AG10803 (cell line): Measurements from ENCODE around the gene CPZ.

Experiments
- DNase-seq: peaks from one replicate; pipeline ENCODE4 v3.0.0; 2010; ENCODE audit warnings: low read depth
- H3K4me3 ChIP-seq: 2 replicates; pipeline ENCODE4 v1.5.1; 2011; ENCODE audit warnings: mild to moderate bottlenecking, low read length, control low read depth
- CTCF ChIP-seq: conservative IDR thresholded peaks from 2 replicates; pipeline ENCODE4 v1.5.1; 2011; ENCODE audit warnings: mild to moderate bottlenecking, low read length, control low read depth, inconsistent platforms

Gene CPZ

GRCh38 chr4:8601086-8601485 is 8.5 kb downstream of the CPZ start:
- DNase-seq = no peak
- no peak overlapping the region for H3K4me3 ChIP-seq
- TF ChIP-seq CTCF = no peak

GRCh38 chr4:8601556-8601955 is 9.0 kb downstream of the CPZ start:
- TF ChIP-seq CTCF = no peak
- H3K4me3 ChIP-seq = no peak overlapping the region
- no peak for DNase-seq

- DNase-seq = no peak
Measured at GRCh38 chr4:8602686-8603430, 10.3 kb downstream of the CPZ start.

GRCh38 chr4:8603931-8604330 is 11.4 kb downstream of the CPZ start:
- no peak for TF ChIP-seq CTCF
- DNase-seq = no peak
- H3K4me3 ChIP-seq = no peak overlapping the region

More at GRCh38 chr4:8602686-8603430, 10.3 kb downstream of the CPZ start:
- TF ChIP-seq CTCF = no peak
- H3K4me3 ChIP-seq = no peak overlapping the region

GRCh38 chr4:8605289-8605688 is 12.7 kb downstream of the CPZ start:
- no peak for DNase-seq
- no peak for TF ChIP-seq CTCF
- no peak overlapping the region for H3K4me3 ChIP-seq

GRCh38 chr4:8606476-8606875 is 13.9 kb downstream of the CPZ start:
- H3K4me3 ChIP-seq = no peak overlapping the region
- DNase-seq = no peak
- no peak for TF ChIP-seq CTCF

GRCh38 chr4:8606966-8607365 is 14.4 kb downstream of the CPZ start:
- TF ChIP-seq CTCF = no peak
- no peak overlapping the region for H3K4me3 ChIP-seq
- no peak for DNase-seq
